ENCODE measurements around the gene TFPT.

The TFPT gene

DNA sequence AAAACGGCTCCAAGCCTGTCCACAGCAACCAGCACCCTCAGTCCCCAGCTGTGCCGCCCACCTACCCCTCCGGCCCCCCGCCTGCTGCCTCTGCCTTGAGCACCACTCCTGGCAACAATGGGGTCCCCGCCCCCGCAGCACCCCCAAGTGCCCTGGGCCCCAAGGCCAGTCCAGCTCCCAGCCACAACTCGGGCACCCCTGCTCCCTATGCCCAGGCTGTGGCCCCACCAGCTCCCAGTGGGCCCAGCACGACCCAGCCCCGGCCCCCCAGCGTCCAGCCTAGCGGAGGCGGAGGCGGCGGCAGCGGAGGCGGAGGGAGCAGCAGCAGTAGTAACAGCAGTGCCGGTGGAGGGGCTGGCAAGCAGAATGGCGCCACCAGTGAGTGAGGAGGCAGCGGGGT is 32.7 kb upstream of the TFPT start:
- DNase-seq (ENCODE audit: low read depth): no peak

DNA sequence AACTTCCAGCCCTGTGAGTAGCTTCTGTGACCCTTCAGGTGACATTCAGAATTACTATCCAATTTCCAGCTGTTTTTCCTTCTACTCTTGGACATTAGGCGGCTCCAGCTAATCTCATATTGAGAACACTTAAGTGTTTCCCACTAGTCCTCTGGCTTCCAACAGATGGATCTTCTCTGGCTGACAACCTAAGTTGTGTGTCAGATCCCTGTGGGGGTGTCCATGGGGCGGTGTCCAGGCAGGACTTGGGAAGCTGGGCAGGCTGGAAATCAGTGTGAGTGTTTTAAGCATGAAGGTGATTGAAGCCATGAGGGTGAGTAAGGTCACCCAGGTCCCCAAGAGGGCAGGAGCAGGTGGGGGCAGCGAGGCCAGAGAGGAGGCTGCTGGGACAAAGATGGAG is 32.2 kb upstream of the TFPT start:
- DNase-seq (ENCODE audit: low read depth): no peak

DNA sequence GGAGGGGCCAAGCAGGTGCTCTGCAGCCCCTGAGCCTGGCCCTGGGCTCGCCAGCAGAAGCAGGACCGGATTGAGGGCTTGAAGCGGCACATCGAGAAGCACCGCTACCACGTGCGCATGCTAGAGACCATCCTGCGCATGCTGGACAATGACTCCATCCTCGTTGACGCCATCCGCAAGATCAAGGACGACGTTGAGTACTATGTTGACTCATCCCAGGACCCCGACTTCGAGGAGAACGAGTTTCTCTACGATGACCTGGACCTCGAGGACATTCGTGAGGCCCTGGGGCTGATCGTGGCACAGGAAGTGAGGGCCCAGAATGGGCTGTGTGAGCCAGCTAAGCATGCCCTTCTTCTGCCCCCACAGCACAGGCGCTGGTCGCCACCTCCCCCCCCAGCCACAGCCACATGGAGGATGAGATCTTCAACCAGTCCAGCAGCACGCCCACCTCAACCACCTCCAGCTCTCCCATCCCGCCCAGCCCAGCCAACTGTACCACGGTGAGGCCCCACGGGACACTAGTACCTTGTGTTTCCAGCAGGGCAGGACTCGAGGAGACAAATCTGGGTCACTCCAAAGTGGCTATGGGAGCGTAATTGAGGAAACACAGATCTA is 30.2 kb upstream of the TFPT start:
- DNase-seq (ENCODE audit: low read depth): no peak

DNA sequence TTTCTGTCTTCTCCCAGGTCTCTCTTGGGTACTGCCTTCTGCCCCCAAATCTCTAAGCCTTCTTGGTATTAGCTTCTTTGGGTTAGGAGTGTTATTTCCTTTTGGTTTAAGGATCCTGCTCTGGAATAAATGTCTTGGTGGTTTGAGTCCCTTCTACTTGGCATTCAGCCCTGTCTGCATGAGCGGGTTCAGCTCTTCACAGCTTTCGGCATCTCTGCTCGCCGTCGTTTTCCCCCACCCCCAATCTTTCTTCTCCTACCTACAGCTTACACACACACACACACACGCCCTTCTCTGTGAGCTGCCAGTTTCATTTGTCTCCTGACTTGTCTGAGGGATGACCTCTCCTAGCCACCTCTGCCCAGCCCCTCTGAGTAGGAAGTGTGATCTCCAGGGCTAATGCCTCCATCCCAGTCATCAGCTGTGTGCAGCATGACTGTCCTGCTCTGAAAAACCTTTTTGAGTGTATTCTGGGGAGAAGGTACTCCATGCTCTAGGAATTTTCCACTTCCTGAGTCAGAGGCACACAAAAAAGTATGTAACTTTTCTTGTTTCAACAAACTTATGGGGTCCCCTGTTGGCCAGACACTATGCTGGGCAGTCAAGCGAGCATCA is 26.8 kb upstream of the TFPT start:
- DNase-seq (ENCODE audit: low read depth): no peak

DNA sequence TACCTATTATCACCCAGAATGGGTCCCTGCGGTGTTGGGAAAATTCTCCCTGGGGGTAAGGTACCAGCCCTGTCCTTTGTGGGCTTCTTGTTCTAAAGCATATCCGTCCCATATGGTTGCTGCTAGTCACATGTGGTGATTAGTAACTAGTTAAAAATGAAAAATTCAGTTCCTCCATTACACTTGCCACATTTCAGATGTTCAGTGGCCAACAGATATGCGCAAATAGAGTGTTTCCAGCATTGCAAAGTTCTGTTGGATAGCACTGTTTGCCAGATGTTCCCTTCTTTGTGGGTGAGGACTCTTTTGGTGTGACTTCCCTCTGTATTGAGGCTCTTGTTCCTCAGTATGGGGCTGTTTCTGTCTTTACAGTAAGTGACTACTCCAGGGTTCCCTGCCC is 25.9 kb upstream of the TFPT start:
- DNase-seq (ENCODE audit: low read depth): no peak

DNA sequence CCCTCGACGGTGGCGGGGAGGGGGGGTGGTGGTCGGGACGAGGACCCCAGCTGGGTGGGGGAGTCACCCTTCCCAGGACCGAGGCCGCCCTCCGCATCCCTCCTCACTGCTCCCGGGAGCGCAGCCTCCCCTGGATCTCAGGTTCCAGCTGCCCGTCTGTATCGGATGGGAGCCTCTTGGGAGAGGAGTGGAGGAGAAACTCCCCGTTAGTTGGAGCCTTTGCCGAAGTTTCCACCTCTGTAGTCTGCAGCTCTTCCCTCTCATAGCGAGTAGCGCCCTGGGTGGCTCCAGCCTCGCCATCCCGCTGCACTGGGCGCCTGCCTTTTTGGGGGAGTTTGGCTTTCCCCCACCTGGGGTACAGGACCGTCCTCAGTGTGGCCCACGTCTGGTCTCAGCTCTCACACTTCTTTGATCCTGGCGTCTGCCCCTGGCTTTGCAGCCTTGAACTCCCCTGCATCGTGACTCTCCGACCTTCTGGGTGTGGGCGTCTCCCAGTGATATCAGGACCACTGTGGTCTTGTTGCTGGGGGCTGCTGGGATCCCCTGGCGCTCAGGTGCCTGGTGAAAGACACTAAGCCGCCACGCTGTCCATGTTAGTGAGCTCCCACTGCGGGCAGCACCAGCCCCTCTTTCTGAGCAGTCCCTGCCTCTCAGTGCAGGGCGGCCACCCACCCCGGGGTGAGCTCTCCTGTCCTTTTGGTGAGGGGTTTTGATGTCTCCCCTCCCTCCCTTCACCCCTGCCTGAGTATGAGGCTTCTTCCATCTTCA is 23.2 kb upstream of the TFPT start:
- no peak for DNase-seq (ENCODE audit: low read depth)

DNA sequence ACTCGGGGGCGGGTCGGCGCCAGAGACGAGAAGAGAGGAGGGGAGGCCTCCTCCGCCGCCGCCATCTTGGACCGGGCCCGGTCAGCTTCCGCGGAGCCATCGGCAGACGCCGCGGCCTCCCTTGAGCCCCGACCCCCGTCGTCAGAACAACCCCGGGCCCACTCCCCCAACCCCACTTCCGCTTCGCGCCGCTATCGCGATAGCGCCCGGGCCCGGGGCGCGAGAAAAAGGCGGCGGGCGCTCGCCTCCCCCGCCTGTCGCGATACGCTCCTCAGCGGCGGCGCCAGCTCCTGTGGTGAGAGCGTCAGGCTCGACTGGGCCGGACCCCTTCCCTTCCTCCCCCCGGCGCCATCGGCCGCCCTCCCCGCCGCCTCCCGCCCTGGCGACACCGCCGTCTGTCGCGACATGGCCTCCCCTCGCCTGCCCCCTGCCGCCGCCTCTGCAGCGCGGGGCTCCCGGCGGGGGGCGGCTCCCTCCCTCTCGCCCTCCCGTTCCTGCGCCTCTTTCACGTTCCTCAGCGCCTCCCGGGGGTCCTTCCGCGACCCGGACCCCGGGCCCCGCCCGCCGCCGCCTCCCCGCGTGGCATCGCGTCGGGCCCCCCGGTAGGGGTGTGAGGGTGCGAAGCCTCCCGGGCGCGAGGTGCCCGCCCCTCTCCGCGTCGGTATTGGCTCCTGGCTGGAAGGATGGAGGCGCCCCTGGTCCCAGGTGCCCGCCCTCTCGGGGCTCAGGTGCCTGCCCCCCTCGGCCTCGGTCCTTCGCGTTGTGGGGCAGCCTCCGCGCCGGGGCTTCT is 22.4 kb upstream of the TFPT start, which contains the start of gene CNOT3:
Gene CNOT3, plus strand, starts transcription at position 64 of the 790 bp plus-strand sequence. CDS start 5,217 bp downstream, outside the sequence.
- peak; percentile 32 for DNase-seq (ENCODE audit: low read depth)

DNA sequence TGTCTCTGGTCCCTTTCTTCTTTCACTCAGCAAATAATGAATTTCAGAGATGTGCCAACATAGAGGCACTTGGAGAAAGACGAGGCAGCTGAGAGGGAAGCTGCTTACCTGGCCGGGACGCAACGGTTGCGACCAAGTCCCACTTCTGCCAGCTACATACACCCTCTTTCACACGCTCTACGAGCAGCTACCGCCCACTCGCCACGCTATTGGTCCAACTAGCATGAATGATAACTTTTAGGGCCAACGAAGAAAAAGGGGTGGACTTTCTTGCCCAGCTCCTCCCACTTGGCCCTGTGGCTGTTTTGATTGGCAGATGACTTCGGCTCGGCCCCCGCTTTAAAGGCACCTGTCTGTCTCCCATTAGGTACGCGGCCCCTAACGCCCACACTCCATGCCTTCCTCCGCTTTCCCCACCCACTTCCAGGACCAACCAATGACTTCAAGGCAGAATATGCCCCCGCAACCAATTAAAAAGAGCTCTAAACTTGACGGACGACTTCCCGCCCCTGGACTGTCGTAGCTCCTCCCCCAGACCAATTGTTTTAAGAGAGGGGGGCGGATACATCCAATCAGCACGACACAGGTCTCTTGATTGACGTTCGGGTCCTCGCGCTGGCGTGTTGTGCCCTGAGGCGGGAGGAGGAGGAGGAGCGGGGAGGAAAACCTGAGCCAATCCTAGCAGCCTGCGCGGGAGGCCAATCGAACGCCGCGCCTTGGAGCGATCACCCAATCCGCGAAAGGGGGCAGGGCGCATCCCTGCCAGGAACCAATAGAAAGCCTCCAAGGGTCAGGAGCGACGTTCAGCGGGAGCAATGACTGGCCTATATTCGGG is 21.6 kb upstream of the TFPT start:
- DNase-seq (ENCODE audit: low read depth): peak; percentile 98

DNA sequence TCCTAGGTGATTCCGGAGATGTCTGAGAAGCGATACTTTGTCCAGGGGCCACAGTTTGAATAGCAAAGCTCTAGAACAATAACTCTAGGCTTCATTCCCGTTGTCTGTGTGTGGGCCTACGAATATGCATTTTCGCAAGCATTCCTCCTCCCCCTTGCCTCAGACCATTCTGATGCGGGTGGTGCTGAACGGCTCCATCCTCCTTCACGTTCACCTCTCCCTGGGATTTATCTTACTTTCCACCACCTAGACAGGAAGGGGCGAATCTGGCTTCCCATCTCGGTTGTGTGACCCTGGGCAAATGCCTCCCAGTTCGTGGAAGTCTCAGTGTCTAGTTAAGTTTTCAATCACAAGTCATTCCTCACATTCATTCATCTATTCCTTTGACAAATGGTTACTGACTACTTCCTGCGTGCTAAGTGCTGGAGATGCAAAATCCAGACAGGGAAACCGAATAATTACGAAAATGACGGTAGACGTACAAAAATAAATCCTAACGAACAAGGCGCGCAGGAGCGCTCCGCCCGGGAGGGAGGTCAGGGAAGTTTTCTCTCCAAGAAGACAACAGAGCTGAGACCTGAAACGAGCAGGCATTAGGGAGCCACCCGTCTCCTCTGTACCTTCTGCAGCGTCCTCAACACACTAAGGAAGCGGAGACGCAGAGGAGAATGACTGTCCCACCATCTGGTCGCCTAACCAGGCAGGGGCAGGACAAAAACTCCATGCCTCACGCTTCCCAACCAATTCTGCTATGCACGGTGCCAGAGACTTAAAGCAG is 20.8 kb upstream of the TFPT start:
- no peak for DNase-seq (ENCODE audit: low read depth)

DNA sequence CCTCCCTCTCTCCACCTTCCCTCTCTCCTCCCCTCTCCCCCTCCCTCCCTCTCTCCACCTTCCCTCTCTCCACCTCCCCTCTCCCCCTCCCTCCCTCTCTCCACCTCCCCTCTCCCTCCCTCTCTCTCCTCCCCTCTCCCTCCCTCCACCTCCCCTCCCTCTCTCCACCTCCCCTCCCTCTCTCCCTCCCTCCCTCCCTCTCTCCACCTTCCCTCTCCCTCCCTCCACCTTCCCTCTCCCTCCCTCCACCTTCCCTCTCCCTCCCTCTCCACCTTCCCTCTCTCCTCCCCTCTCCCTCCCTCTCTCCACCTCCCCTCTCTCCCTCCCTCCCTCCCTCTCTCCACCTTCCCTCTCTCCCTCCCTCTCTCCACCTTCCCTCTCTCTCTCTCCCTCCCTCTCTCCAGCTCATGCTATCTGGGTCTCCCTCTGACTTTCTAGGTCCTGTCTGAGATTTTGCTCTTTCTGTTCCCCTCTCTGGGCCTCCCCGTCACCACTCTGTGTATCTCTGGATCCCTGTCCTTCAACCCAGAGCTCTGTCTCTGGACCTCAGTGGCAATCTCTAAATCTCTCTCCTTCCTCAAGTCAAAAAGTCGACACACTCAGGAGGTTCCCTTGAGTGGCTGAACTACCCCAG is 18.6 kb upstream of the TFPT start:
- DNase-seq (ENCODE audit: low read depth): no peak

DNA sequence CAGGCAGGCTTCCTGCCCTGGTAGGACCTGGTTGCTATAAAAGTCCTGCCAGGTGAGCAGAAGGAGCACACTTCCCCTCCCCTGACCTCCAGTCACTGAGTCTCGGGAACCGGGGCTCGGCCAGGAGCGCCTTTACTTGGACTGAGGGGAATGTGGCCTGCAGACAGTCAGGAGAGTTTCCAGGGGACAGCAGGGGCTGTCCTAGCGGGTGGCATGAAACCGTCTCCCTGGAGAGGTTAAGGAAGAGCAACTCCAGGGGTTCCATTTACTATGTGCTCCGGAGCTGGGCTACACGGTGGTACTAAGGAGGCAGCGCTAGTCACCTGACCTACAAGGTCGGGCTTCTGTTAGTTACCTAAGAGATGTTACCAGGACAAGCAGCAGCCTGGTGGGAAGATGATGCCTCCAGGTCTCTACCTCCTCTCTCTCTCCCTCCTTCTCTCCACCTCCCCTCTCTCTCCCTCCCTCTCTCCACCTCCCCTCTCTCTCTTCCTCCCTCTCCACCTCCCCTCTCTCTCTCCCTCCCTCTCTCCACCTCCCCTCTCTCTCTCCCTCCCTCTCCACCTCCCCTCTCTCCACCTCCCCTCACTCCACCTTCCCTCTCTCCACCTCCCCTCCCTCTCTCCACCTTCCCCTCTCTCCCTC is 18.0 kb upstream of the TFPT start:
- DNase-seq (ENCODE audit: low read depth): no peak

DNA sequence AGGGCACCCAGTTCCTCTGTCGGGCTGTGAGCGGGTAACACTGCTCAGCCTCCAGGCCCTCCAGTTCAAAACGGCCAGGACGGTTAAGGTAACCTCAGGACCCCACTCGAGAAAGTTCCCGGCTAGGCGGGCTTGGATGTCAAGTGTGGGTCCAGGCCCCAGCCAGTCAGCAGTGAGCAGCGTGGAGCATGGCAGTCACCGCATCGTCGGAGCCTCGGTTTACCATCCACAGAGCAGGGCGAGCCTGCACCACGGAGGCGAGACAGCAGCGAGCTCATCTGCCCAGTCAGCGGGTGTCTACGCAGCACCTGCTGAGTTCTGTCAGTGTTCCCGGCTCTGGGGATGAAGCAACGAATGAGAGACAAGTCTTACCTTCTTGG is 14.2 kb upstream of the TFPT start:
- no peak for DNase-seq (ENCODE audit: low read depth)

DNA sequence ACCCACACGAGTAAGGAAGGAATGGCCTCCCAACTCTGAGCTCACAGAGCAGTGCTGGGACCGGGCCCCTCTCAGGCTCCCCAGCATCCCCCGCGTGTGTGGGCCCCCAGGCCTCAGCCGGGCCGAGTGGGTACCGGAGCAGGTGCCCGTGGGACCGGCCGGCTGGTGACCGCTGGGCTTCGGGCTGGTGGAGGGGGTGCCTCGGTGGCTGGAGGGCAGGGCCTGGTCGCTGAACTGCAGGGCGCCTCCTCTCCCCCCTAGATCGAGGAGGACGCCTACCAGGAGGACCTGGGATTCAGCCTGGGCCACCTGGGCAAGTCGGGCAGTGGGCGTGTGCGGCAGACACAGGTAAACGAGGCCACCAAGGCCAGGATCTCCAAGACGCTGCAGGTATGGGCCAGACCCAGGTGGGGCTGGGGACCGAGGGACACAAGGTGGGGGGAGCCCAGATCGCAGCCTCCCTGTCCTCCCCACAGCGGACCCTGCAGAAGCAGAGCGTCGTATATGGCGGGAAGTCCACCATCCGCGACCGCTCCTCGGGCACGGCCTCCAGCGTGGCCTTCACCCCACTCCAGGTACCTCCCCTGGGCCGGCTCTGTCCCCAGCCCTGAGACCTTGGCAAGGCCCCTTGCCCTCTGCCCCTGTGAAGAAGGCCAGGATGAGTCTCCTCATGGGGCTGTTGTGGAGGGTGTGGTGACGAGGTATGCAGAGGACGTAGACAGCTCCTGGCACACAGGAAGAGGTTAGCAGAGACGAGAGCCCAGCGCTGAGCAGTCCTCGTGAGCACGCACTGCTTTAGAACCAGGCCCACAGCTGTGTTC is 13.5 kb upstream of the TFPT start:
- DNase-seq (ENCODE audit: low read depth): no peak

DNA sequence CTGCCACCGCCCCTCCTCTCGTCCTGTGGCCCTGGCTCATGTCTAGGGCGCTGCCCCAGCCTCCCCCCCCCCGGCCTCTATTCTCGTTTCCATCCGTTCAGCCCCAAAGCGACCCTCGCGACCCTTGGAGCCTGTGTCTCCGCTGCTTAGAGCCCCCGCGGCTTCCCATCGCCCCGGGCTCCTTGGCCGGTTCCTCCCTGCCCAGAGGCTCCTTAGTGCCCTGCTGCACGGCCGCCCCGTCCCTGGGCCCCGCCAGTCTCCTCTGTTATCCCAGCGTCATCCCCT is 12.9 kb upstream of the TFPT start:
- no peak for DNase-seq (ENCODE audit: low read depth)

DNA sequence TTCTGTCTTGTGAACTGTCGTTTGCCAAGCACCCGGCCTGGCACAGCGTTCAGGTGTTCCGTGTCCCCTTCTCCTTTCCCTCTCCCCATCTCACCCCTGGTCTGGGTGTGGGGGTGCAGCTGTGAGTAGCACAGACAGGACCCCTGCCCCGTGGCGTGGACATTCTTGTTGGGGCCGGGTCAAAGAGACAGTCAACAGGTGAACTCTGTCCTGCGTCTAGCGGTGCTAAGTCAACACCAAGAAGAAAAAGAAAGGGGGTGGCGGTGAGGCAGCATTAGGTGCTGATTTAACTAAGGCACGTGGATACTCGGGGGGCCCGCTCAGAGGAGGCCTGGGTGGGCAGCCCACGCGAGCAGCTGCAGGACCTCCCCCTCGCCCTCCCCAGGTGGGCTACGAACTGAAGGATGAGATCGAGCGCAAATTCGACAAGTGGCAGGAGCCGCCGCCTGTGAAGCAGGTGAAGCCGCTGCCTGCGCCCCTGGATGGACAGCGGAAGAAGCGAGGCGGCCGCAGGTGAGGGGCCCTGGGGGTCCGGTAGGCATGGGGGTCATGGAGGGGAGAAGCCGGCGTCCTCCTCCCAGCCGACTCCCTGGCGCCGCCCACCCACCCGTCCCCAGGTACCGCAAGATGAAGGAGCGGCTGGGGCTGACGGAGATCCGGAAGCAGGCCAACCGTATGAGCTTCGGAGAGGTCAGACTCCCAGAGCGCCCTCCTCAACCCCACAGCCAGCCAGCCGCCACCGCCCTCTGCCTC is 12.4 kb upstream of the TFPT start:
- DNase-seq (ENCODE audit: low read depth): no peak

DNA sequence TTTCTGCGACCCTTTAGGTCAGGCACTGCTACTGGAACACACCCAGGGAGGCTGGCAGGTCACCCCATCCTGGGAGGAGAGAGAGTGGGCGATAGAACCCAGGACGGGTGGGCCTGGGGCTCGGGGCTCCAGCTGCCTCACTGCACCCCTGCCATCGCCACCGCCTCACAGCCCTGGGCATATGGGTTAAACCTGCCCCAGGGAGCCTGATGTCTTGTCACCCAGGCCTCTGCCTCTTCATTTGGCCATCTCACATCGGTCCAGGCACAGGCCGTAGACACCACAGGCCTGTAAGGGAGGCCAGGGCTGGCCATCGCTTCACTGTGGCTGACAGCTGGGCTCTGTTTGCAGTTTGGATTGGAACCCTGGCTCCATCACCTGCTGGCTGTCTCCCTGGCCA is 10.3 kb upstream of the TFPT start:
- no peak for DNase-seq (ENCODE audit: low read depth)

DNA sequence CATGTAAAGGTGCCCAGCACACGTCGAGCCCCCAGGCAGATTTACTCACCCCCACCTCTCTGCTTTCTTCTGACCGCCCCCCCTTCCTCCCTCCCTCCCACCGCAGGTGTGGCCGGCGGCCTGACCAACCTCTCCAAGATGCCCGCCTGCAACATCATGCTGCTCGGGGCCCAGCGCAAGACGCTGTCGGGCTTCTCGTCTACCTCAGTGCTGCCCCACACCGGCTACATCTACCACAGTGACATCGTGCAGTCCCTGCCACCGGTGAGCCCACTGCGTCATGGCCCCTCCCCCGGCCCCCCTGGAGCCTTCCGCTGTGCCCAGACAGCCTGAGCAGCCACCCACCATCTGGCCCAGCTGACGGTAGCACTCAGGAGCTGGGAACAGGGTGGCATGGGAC is 8.9 kb upstream of the TFPT start:
- no peak for DNase-seq (ENCODE audit: low read depth)

DNA sequence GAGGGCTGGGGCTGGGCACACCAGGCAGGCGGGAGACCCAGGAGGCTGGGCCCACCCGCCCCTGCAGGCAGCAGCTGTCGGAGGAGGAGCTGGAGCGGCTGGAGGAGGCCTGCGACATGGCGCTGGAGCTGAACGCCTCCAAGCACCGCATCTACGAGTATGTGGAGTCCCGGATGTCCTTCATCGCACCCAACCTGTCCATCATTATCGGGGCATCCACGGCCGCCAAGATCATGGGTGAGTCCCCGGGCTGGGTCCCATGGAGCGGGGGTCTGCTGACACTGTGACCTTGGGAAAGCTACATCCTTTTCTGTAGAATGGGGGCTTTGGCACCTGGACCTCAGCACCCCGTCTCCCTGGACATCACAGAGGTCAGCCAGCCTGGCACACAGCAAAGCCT is 8.2 kb upstream of the TFPT start:
- no peak for DNase-seq (ENCODE audit: low read depth)

DNA sequence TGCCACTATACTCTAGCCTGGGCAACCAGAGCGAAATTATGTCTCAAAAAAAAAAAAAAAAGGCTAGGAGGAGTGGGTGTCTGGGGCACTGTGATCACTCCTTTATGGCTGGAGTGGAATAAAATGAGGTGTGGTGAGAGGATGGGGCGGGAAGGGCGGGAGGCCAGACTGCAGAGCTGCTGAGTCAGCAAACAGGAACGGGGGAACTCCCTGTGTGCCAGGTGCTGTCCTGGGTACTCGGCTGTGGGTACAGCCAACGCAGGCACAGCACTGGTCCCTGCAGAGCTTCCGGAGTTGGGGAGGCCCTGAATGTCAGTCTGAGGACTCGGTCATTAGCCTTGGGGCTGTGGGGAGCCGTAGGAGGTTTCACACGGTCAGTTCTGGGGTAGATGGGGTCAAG is 5.8 kb upstream of the TFPT start:
- no peak for DNase-seq (ENCODE audit: low read depth)
